CD4-positive, alpha-beta T cell treated with Interleukin-21 for 1 hour (primary cell): Measurements from ENCODE around the gene CETP.
"Not testable (repeated sequence)": the region's sequence is repeated elsewhere in the genome, so short reads cannot be mapped to it uniquely, and the experiment has no call there.

Experiments
- DNase-seq: peaks from one replicate; pipeline ENCODE4 v3.0.0-alpha.2; 2020

CETP gene

GRCh38 chr16:56960681-56961281 is 969 bp upstream of the CETP start:
- DNase-seq = no peak

- no peak for DNase-seq
These were observed 364 bp upstream of the CETP start for GRCh38 chr16:56961386-56961785.

GRCh38 chr16:56964243-56965148 is 2.7 kb downstream of the CETP start:
- DNase-seq = peak; percentile 93

GRCh38 chr16:56965149-56966092 is 3.7 kb downstream of the CETP start:
- DNase-seq = no peak

GRCh38 chr16:56966093-56966475 is 4.3 kb downstream of the CETP start:
- DNase-seq = no peak

- no peak for DNase-seq
These were observed 6.0 kb downstream of the CETP start for GRCh38 chr16:56967733-56968132.

- DNase-seq = no peak
These were observed 8.0 kb downstream of the CETP start for GRCh38 chr16:56969769-56970168.

GRCh38 chr16:56970934-56971767 is 9.4 kb downstream of the CETP start:
- no peak for DNase-seq

- no peak for DNase-seq
These were observed 10.0 kb downstream of the CETP start for GRCh38 chr16:56971768-56972043.

GRCh38 chr16:56972403-56973293 is 10.9 kb downstream of the CETP start:
- no peak for DNase-seq

- DNase-seq = no peak
These were observed 11.5 kb downstream of the CETP start for GRCh38 chr16:56973294-56973689.

GRCh38 chr16:56973899-56974298 is 12.1 kb downstream of the CETP start:
- not testable (repeated sequence) for DNase-seq

- no peak for DNase-seq
These were observed 13.0 kb downstream of the CETP start for GRCh38 chr16:56974549-56975300.

- no peak for DNase-seq
These were observed 14.0 kb downstream of the CETP start for GRCh38 chr16:56975714-56976113.

GRCh38 chr16:56977216-56977615 is 15.5 kb downstream of the CETP start:
- no peak for DNase-seq

GRCh38 chr16:56977823-56978430 is 16.2 kb downstream of the CETP start:
- DNase-seq = no peak

GRCh38 chr16:56980201-56980535 is 18.4 kb downstream of the CETP start:
- no peak for DNase-seq

GRCh38 chr16:56980792-56981724 is 19.3 kb downstream of the CETP start:
- no peak for DNase-seq

GRCh38 chr16:56981729-56982271 is 20.1 kb downstream of the CETP start:
- DNase-seq = no peak
